OCI-LY1 (cell line): ENCODE results near the gene IRF1.
A peak's percentile ranks its signal among the peaks of the same experiment; 100 is the strongest.

Source experiments
- H2AFZ ChIP-seq: fragments of 200-600 bp; sonication (generic), shearing (Covaris generic); 2 replicates; pipeline ENCODE4 v1.6.0; 2014; ENCODE audit warnings: antibody characterized with exemption, mild to moderate bottlenecking, low read length
- H3F3A ChIP-seq: fragments of 200-600 bp; sonication (generic), shearing (Covaris generic); 2 replicates; pipeline ENCODE4 v1.6.0; 2014; ENCODE audit warnings: mild to moderate bottlenecking, antibody characterized with exemption, low read length, moderate library complexity; ENCODE audit not compliant: insufficient read depth
- H3K27ac ChIP-seq: fragments of 200-600 bp; sonication (generic); 2 replicates; pipeline ENCODE4 v1.5.1; 2014; ENCODE audit warnings: low read length, mixed run types, mild to moderate bottlenecking, low read depth; ENCODE audit not compliant: poor library complexity, severe bottlenecking
- H3K27me3 ChIP-seq: fragments of 200-600 bp; sonication (generic); 2 replicates; pipeline ENCODE4 v1.6.0; 2014; ENCODE audit warnings: antibody characterized with exemption, mild to moderate bottlenecking, low read length, moderate library complexity; ENCODE audit not compliant: insufficient read depth
- H3K36me3 ChIP-seq: fragments of 200-600 bp; sonication (generic); 2 replicates; pipeline ENCODE4 v1.6.1; 2014; ENCODE audit warnings: mild to moderate bottlenecking, antibody characterized with exemption, low read length, moderate library complexity, mixed read lengths; ENCODE audit not compliant: insufficient read depth
- H3K4me1 ChIP-seq: fragments of 200-600 bp; sonication (generic); 2 replicates; pipeline ENCODE4 v1.5.1; 2014; ENCODE audit warnings: mild to moderate bottlenecking, low read length, moderate library complexity; ENCODE audit not compliant: insufficient read depth, severe bottlenecking
- H3K4me2 ChIP-seq: fragments of 200-600 bp; sonication (generic), shearing (Covaris generic); 2 replicates; pipeline ENCODE4 v1.6.1; 2014; ENCODE audit warnings: low read length
- H3K4me3 ChIP-seq: fragments of 200-600 bp; sonication (generic); 2 replicates; pipeline ENCODE4 v1.5.1; 2014; ENCODE audit warnings: low read length, low read depth, mild to moderate bottlenecking, mixed read lengths; ENCODE audit not compliant: poor library complexity, severe bottlenecking
- H3K79me2 ChIP-seq: fragments of 200-600 bp; shearing (Covaris generic); 2 replicates; pipeline ENCODE4 v1.6.1; 2016; ENCODE audit warnings: mixed run types, low read length, mixed read lengths; ENCODE audit not compliant: insufficient read depth
- H3K9ac ChIP-seq: fragments of 200-600 bp; sonication (generic), shearing (Covaris generic); 2 replicates; pipeline ENCODE4 v1.6.1; 2014; ENCODE audit warnings: mild to moderate bottlenecking, low read length, mixed read lengths
- H3K9me2 ChIP-seq: fragments of 200-600 bp; sonication (generic), shearing (Covaris generic); 2 replicates; pipeline ENCODE4 v1.6.1; 2014; ENCODE audit warnings: low read depth, mild to moderate bottlenecking, low read length, mixed read lengths
- H3K9me3 ChIP-seq: fragments of 200-600 bp; shearing (Covaris generic); 2 replicates; pipeline ENCODE4 v1.6.1; 2014; ENCODE audit warnings: low read length, mixed read lengths
- H4K20me1 ChIP-seq: fragments of 200-600 bp; sonication (generic), shearing (Covaris generic); 2 replicates; pipeline ENCODE4 v1.6.0; 2016; ENCODE audit warnings: mild to moderate bottlenecking, low read length; ENCODE audit not compliant: insufficient read depth
- CTCF ChIP-seq: fragments of 200-600 bp; sonication (generic), shearing (Covaris generic); IDR thresholded peaks from 2 replicates; pipeline ENCODE4 v1.5.1; 2017; ENCODE audit warnings: mild to moderate bottlenecking, antibody characterized with exemption, low read length, moderate library complexity, mixed read lengths
- EZH2 ChIP-seq: fragments of 200-600 bp; sonication (generic), shearing (Covaris generic); IDR thresholded peaks from 2 replicates; pipeline ENCODE4 v1.8.0; 2017; ENCODE audit warnings: borderline replicate concordance, mixed run types, mild to moderate bottlenecking, antibody characterized with exemption, low read length, moderate library complexity, mixed read lengths

Gene IRF1

GRCh38 chr5:132457371-132458225, 33.0 kb downstream of the IRF1 start:
- Histone ChIP-seq H4K20me1 (no peaks in the 10 kb centered on the region), H2AFZ (no peak overlapping the region), H3K4me2 (peak overlapping the region; percentile 10; the same call in 1 of the 2 replicates), H3K27ac (peak overlapping the region; percentile 64), H3K4me1 (peaks cover 35% of the 10 kb centered on the region), H3K9ac (peak overlapping the region; percentile 24; the same call in 1 of the 2 replicates), H3K4me3 (no peak overlapping the region), H3K9me3 (no peaks in the 10 kb centered on the region), H3K36me3 (no peaks in the 10 kb centered on the region), H3F3A (no peaks in the 10 kb centered on the region), H3K79me2 (no peaks in the 10 kb centered on the region), H3K9me2 (no peaks in the 10 kb centered on the region), H3K27me3 (no peaks in the 10 kb centered on the region; the same call in 1 of the 2 replicates)
- no peak for TF ChIP-seq EZH2
- no peak for TF ChIP-seq CTCF

- Histone ChIP-seq H2AFZ (no peak overlapping the region), H3F3A (no peaks in the 10 kb centered on the region), H3K27ac (peak overlapping the region; percentile 64), H3K79me2 (no peaks in the 10 kb centered on the region), H4K20me1 (no peaks in the 10 kb centered on the region), H3K4me3 (no peak overlapping the region), H3K9ac (peak overlapping the region; percentile 24; the same call in 1 of the 2 replicates), H3K4me1 (peaks cover 35% of the 10 kb centered on the region), H3K9me2 (no peaks in the 10 kb centered on the region), H3K27me3 (no peaks in the 10 kb centered on the region; the same call in 1 of the 2 replicates), H3K9me3 (no peaks in the 10 kb centered on the region), H3K4me2 (peak overlapping the region; percentile 10; the same call in 1 of the 2 replicates), H3K36me3 (no peaks in the 10 kb centered on the region)
- no peak for TF ChIP-seq CTCF
- TF ChIP-seq EZH2 = no peak
Measured at GRCh38 chr5:132456987-132457361, 33.6 kb downstream of the IRF1 start.

GRCh38 chr5:132456296-132456986, 34.1 kb downstream of the IRF1 start:
- Histone ChIP-seq H3K27me3 (no peaks in the 10 kb centered on the region; the same call in 1 of the 2 replicates), H3K9me2 (no peaks in the 10 kb centered on the region), H4K20me1 (no peaks in the 10 kb centered on the region), H3K36me3 (no peaks in the 10 kb centered on the region), H3K9me3 (no peaks in the 10 kb centered on the region), H3K4me2 (peak overlapping the region; percentile 10; the same call in 1 of the 2 replicates), H3K4me1 (peaks cover 35% of the 10 kb centered on the region), H3K27ac (peak overlapping the region; percentile 64), H3F3A (no peaks in the 10 kb centered on the region), H3K9ac (peak overlapping the region; percentile 24; the same call in 1 of the 2 replicates), H3K79me2 (no peaks in the 10 kb centered on the region), H2AFZ (no peak overlapping the region), H3K4me3 (no peak overlapping the region)
- no peak for TF ChIP-seq EZH2
- TF ChIP-seq CTCF = no peak
